Smooth muscle cell (in vitro differentiated cells): ENCODE data around the gene TUBA4A. TPM values are rescaled to one million over a fixed set of nuclear protein-coding genes. Genes with fewer than 3 reads are reported as not detected.
"Not testable (repeated sequence)": the region's sequence is repeated elsewhere in the genome, so short reads cannot be mapped to it uniquely, and the experiment has no call there.

Experiments used
- DNase-seq: peaks from one replicate; lab custom pipeline; 2025; ENCODE audit not compliant: unreplicated experiment; lab: John Stamatoyannopoulos, UW
- H2AFZ ChIP-seq: fragments of 200-600 bp; sonication (generic); 2 replicates; pipeline ENCODE4 v1.6.0; 2016; ENCODE audit warnings: antibody characterized with exemption, low read depth, mild to moderate bottlenecking
- H3F3A ChIP-seq: fragments of 200-600 bp; sonication (generic); 2 replicates; pipeline ENCODE4 v1.6.0; 2017; ENCODE audit warnings: antibody characterized with exemption, low read depth
- H3K27ac ChIP-seq: fragments of 200-600 bp; sonication (generic); 2 replicates; pipeline ENCODE4 v1.5.1; 2016; ENCODE audit warnings: low read depth, mild to moderate bottlenecking
- H3K27me3 ChIP-seq: fragments of 200-600 bp; sonication (generic); 2 replicates; pipeline ENCODE4 v1.6.1; 2016; ENCODE audit warnings: low read depth, mild to moderate bottlenecking
- H3K36me3 ChIP-seq: fragments of 200-600 bp; sonication (generic); 2 replicates; pipeline ENCODE4 v1.5.1; 2016; ENCODE audit warnings: low read depth
- H3K4me1 ChIP-seq: fragments of 200-600 bp; sonication (generic); 2 replicates; pipeline ENCODE4 v1.5.1; 2016; ENCODE audit warnings: low read depth
- H3K4me2 ChIP-seq: fragments of 200-600 bp; sonication (generic); 2 replicates; pipeline ENCODE4 v1.6.0; 2016; ENCODE audit warnings: mild to moderate bottlenecking
- H3K4me3 ChIP-seq: fragments of 200-600 bp; sonication (generic); 2 replicates; pipeline ENCODE4 v1.5.1; 2016; ENCODE audit warnings: mild to moderate bottlenecking
- H3K79me2 ChIP-seq: fragments of 200-600 bp; sonication (generic); 2 replicates; pipeline ENCODE4 v1.6.0; 2016; ENCODE audit warnings: low read depth, mild to moderate bottlenecking
- H3K9ac ChIP-seq: fragments of 200-600 bp; sonication (generic); 2 replicates; pipeline ENCODE4 v1.6.0; 2016; ENCODE audit warnings: low read depth
- H3K9me3 ChIP-seq: fragments of 200-600 bp; sonication (generic); replicated peaks from 2 replicates; pipeline ENCODE4 v1.5.1; 2016; ENCODE audit warnings: low read depth
- H4K20me1 ChIP-seq: fragments of 200-600 bp; sonication (generic); 2 replicates; pipeline ENCODE4 v1.6.0; 2016; ENCODE audit warnings: low read depth
- WGBS: methylation state at CpG from one replicate; pipeline ENCODE4 v1.1.7; 2016; ENCODE audit warnings: low lambda C conversion rate; 5-methylcytosine and 5-hydroxymethylcytosine counted together
- microRNA counts: library from miRNA; unstranded; fragments of <30 nt; microRNA quantifications from one replicate; lab custom pipeline; 2016
- microRNA-seq: library from miRNA; unstranded; fragments of <30 nt; microRNA quantifications from one replicate; pipeline ENCODE4, GENCODE V29; 2016; ENCODE audit warnings: borderline number of aligned reads
- polyA plus RNA-seq: library from polyadenylated mRNA; unstranded; fragments of >200 nt; fragmentation: Nextera tagmentation; extraction: Ambion mirVana; gene quantifications from 2 replicates; pipeline ENCODE4 v1.2.1, GENCODE V29; 2016
- small RNA-seq: library from RNA; depleted of rRNA; stranded (forward); fragments of <200 nt; gene quantifications from one replicate; pipeline ENCODE3, GENCODE V24; 2014
- total RNA-seq: library from RNA; depleted of rRNA; stranded (reverse); fragments of >200 nt; gene quantifications from 2 replicates; pipeline ENCODE4 v1.2.3, GENCODE V29; 2014
- TF ChIP-seq, protein P1 (sequence below): fragments of 200-600 bp; sonication (generic); IDR thresholded peaks from 2 replicates; pipeline ENCODE4 v1.5.1; 2017; ENCODE audit warnings: borderline replicate concordance, mild to moderate bottlenecking, antibody characterized with exemption; ENCODE audit not compliant: insufficient read depth, poor library complexity, severe bottlenecking

TUBA4A gene
- total and polyA plus RNA-seq, 2 experiments from 2014 or later, result 29.4 to 53.2 TPM

DNA sequence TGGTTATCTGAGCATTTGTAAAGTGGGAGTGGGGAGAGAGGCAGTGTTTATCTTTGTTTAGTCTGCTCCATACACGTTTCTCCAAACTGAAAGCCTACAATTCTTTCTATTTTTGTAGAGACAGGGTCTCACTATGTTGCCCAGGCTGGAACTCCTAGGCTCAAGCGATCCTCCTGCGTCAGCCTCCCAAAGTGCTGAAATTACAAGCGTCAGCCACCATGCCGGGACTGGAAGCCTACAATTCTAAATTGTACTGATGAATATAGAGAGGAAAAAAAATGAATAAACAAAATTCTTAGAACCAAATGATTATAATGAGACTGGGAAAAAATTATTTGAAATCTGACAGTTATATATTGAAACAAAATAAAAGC, 48.6 kb downstream of the TUBA4A start:
- no peaks in the 10 kb centered on the region for H3K27me3 ChIP-seq
- no peaks in the 10 kb centered on the region for H4K20me1 ChIP-seq
- no peak overlapping the region for H3K4me2 ChIP-seq
- H3K79me2 ChIP-seq, result no peaks in the 10 kb centered on the region
- peaks cover 5% of the 10 kb centered on the region for H3F3A ChIP-seq
- no peak for DNase-seq
- WGBS, result 88% methylated on average over 5 of the region's 5 CpGs
- no peak overlapping the region for H3K4me3 ChIP-seq
- H3K27ac ChIP-seq, result no peak overlapping the region
- no peaks in the 10 kb centered on the region for H3K4me1 ChIP-seq
- no peaks in the 10 kb centered on the region for H3K36me3 ChIP-seq
- H3K9ac ChIP-seq, result no peak overlapping the region
- H2AFZ ChIP-seq, result no peak overlapping the region
- TF ChIP-seq, protein P1, sequence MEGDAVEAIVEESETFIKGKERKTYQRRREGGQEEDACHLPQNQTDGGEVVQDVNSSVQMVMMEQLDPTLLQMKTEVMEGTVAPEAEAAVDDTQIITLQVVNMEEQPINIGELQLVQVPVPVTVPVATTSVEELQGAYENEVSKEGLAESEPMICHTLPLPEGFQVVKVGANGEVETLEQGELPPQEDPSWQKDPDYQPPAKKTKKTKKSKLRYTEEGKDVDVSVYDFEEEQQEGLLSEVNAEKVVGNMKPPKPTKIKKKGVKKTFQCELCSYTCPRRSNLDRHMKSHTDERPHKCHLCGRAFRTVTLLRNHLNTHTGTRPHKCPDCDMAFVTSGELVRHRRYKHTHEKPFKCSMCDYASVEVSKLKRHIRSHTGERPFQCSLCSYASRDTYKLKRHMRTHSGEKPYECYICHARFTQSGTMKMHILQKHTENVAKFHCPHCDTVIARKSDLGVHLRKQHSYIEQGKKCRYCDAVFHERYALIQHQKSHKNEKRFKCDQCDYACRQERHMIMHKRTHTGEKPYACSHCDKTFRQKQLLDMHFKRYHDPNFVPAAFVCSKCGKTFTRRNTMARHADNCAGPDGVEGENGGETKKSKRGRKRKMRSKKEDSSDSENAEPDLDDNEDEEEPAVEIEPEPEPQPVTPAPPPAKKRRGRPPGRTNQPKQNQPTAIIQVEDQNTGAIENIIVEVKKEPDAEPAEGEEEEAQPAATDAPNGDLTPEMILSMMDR, result no peak
- no peaks in the 10 kb centered on the region for H3K9me3 ChIP-seq

GRCh38 chr2:219204425-219205164, 49.1 kb downstream of the TUBA4A start:
- Histone ChIP-seq H3K36me3 (no peaks in the 10 kb centered on the region), H3K27ac (no peak overlapping the region), H3K4me3 (no peak overlapping the region), H3K27me3 (no peaks in the 10 kb centered on the region), H3F3A (peaks cover 5% of the 10 kb centered on the region), H2AFZ (no peak overlapping the region), H3K4me1 (no peaks in the 10 kb centered on the region), H3K9me3 (no peaks in the 10 kb centered on the region), H3K79me2 (no peaks in the 10 kb centered on the region), H4K20me1 (no peaks in the 10 kb centered on the region), H3K4me2 (no peak overlapping the region), H3K9ac (no peak overlapping the region)
- 90% methylated on average over 7 of the region's 7 CpGs for WGBS
- TF ChIP-seq, protein P1, result no peak
- no peak for DNase-seq

- H3K4me1 ChIP-seq, H3K36me3 ChIP-seq, H3K4me3 ChIP-seq, H3K27ac ChIP-seq, H2AFZ ChIP-seq, H3K79me2 ChIP-seq, H4K20me1 ChIP-seq, H3K9ac ChIP-seq, H3K4me2 ChIP-seq, H3F3A ChIP-seq, H3K27me3 ChIP-seq, H3K9me3 ChIP-seq, DNase-seq: not testable (repeated sequence)
- 92% methylated on average over 21 of the region's 21 CpGs for WGBS
These were observed 52.4 kb downstream of the TUBA4A start for GRCh38 chr2:219201331-219201730.

- not testable (repeated sequence) for H3K36me3 ChIP-seq, H3K9ac ChIP-seq, H3K4me1 ChIP-seq, H3K4me3 ChIP-seq, H3K4me2 ChIP-seq, H3F3A ChIP-seq, H2AFZ ChIP-seq, H3K27ac ChIP-seq, DNase-seq, H3K27me3 ChIP-seq, H4K20me1 ChIP-seq, H3K9me3 ChIP-seq, H3K79me2 ChIP-seq
- 80% methylated on average over 26 of the region's 26 CpGs for WGBS
These were observed 53.0 kb downstream of the TUBA4A start for GRCh38 chr2:219200502-219201326.

MicroRNA genes within 50 kb of the gene (microRNA counts, 767-probe panel; counts per million panel counts)
- 183 counts per million for microRNA hsa-miR-153 (lab: Ali Mortazavi, UCI)

Small RNA genes within 50 kb of the gene (microRNA-seq; reads per million reads assigned to microRNA genes)
- not detected for gene MIR153-1

Small RNA genes within 50 kb of the gene (small RNA-seq; reads per million reads assigned to genes)
- gene MIR153-1, result 0.13 reads per million

Other genes with a start within 250 kb of the TUBA4A start
- not detected in 2 replicates for gene CFAP65, start 212.4 kb downstream of the TUBA4A start, total RNA-seq
- not detected in 2 replicates for gene CFAP65, start 212.4 kb downstream of the TUBA4A start, polyA plus RNA-seq
- 0.09 TPM in 1 of 2 replicates, not detected in the other for gene IHH, start 193.0 kb downstream of the TUBA4A start, total RNA-seq
- gene IHH, start 193.0 kb downstream of the TUBA4A start, polyA plus RNA-seq, result not detected in 2 replicates
- 6.0 and 13.6 TPM in 2 replicates for gene NHEJ1, start 93.1 kb downstream of the TUBA4A start, total RNA-seq
- gene NHEJ1, start 93.1 kb downstream of the TUBA4A start, polyA plus RNA-seq, result 8.5 and 8.6 TPM in 2 replicates
- gene SLC23A3, start 83.9 kb downstream of the TUBA4A start, total RNA-seq, result not detected in 2 replicates
- gene SLC23A3, start 83.9 kb downstream of the TUBA4A start, polyA plus RNA-seq, result 0.40 TPM in 1 of 2 replicates, not detected in the other
- gene CNPPD1, start 77.0 kb downstream of the TUBA4A start, total RNA-seq, result 11.6 and 14.8 TPM in 2 replicates
- gene CNPPD1, start 77.0 kb downstream of the TUBA4A start, polyA plus RNA-seq, result 26.0 and 35.3 TPM in 2 replicates
- gene RETREG2, start 75.6 kb downstream of the TUBA4A start, total RNA-seq, result 48.7 and 49.8 TPM in 2 replicates
- 57.2 and 66.6 TPM in 2 replicates for gene RETREG2, start 75.6 kb downstream of the TUBA4A start, polyA plus RNA-seq
- gene ZFAND2B, start 47.1 kb downstream of the TUBA4A start, total RNA-seq, result 19.1 and 29.7 TPM in 2 replicates
- gene ZFAND2B, start 47.1 kb downstream of the TUBA4A start, polyA plus RNA-seq, result 48.3 and 56.3 TPM in 2 replicates
- 18.2 and 29.0 TPM in 2 replicates for gene ABCB6, start 35.0 kb downstream of the TUBA4A start, total RNA-seq
- gene ABCB6, start 35.0 kb downstream of the TUBA4A start, polyA plus RNA-seq, result 41.3 and 50.3 TPM in 2 replicates
- 44.1 and 58.1 TPM in 2 replicates for gene ATG9A, start 24.3 kb downstream of the TUBA4A start, total RNA-seq
- 61.6 and 62.6 TPM in 2 replicates for gene ATG9A, start 24.3 kb downstream of the TUBA4A start, polyA plus RNA-seq
- gene ANKZF1, start 24.1 kb downstream of the TUBA4A start, total RNA-seq, result 35.1 and 52.6 TPM in 2 replicates
- 31.7 and 60.5 TPM in 2 replicates for gene ANKZF1, start 24.1 kb downstream of the TUBA4A start, polyA plus RNA-seq
- 4.2 and 26.4 TPM in 2 replicates for gene GLB1L, start 8.5 kb downstream of the TUBA4A start, total RNA-seq
- 2.8 and 4.1 TPM in 2 replicates for gene GLB1L, start 8.5 kb downstream of the TUBA4A start, polyA plus RNA-seq
- gene STK16, start 8.4 kb downstream of the TUBA4A start, total RNA-seq, result 15.2 and 17.8 TPM in 2 replicates
- 8.8 and 9.6 TPM in 2 replicates for gene STK16, start 8.4 kb downstream of the TUBA4A start, polyA plus RNA-seq
- not detected in 2 replicates for gene TUBA4B, start 675 bp downstream of the TUBA4A start, total RNA-seq
- not detected in 2 replicates for gene TUBA4B, start 675 bp downstream of the TUBA4A start, polyA plus RNA-seq
- gene DNAJB2, start 25.4 kb upstream of the TUBA4A start, total RNA-seq, result 37.2 and 52.4 TPM in 2 replicates
- gene DNAJB2, start 25.4 kb upstream of the TUBA4A start, polyA plus RNA-seq, result 14.3 and 24.2 TPM in 2 replicates
- gene PTPRN, start 55.5 kb upstream of the TUBA4A start, total RNA-seq, result 10.7 and 19.4 TPM in 2 replicates
- 31.1 and 36.4 TPM in 2 replicates for gene PTPRN, start 55.5 kb upstream of the TUBA4A start, polyA plus RNA-seq
- gene RESP18, start 78.8 kb upstream of the TUBA4A start, total RNA-seq, result not detected in 2 replicates
- not detected in 2 replicates for gene RESP18, start 78.8 kb upstream of the TUBA4A start, polyA plus RNA-seq
- gene DNPEP, start 134.0 kb upstream of the TUBA4A start, total RNA-seq, result 24.9 and 137 TPM in 2 replicates
- 48.1 and 61.8 TPM in 2 replicates for gene DNPEP, start 134.0 kb upstream of the TUBA4A start, polyA plus RNA-seq
- gene DES, start 164.5 kb upstream of the TUBA4A start, total RNA-seq, result 103 and 127 TPM in 2 replicates
- 106 and 109 TPM in 2 replicates for gene DES, start 164.5 kb upstream of the TUBA4A start, polyA plus RNA-seq
- 14.9 and 38.8 TPM in 2 replicates for gene SPEG, start 180.9 kb upstream of the TUBA4A start, total RNA-seq
- 37.8 and 40.5 TPM in 2 replicates for gene SPEG, start 180.9 kb upstream of the TUBA4A start, polyA plus RNA-seq
- gene GMPPA, start 245.0 kb upstream of the TUBA4A start, total RNA-seq, result 52.2 and 59.3 TPM in 2 replicates
- gene GMPPA, start 245.0 kb upstream of the TUBA4A start, polyA plus RNA-seq, result 77.8 and 81.7 TPM in 2 replicates